Measurements from ENCODE around the gene HPDL. TPM values are rescaled to one million over a fixed set of nuclear protein-coding genes. Genes with fewer than 3 reads are reported as not detected.

The HPDL gene
- total RNA-seq, 2 donors from 2014 or later: 7.8 to 10.1 TPM

GRCh38 chr1:45364294-45364693, 37.6 kb downstream of the HPDL start:
- no peak for TF ChIP-seq CTCF (conservative IDR thresholded peaks at IDR 0.05)
- H3K4me1 Mint-ChIP-seq: peaks cover 15% of the 10 kb centered on the region

GRCh38 chr1:45365051-45365450, 38.4 kb downstream of the HPDL start:
- H3K4me1 Mint-ChIP-seq: peaks cover 13% of the 10 kb centered on the region
- H3K27me3 Mint-ChIP-seq (ENCODE audit: insufficient read depth): no peaks in the 10 kb centered on the region
- Histone ChIP-seq H3K4me1 (ENCODE audit: control insufficient read depth, insufficient read depth, low read length) (no peaks in the 10 kb centered on the region), H3K36me3 (ENCODE audit: control insufficient read depth, insufficient read depth, low read length) (no peaks in the 10 kb centered on the region), H3K27me3 (ENCODE audit: control insufficient read depth, insufficient read depth, low read length, poor library complexity, severe bottlenecking) (no peaks in the 10 kb centered on the region), H3K4me3 (ENCODE audit: low read length) (no peak overlapping the region), H3K9ac (ENCODE audit: extremely low read depth, low read length, poor library complexity, severe bottlenecking) (no peak overlapping the region), H3K9me3 (ENCODE audit: control insufficient read depth, low read length) (peaks cover 5% of the 10 kb centered on the region), H3K27ac (ENCODE audit: low read depth, low read length) (no peak overlapping the region)
- WGBS, 2 experiments (ENCODE audit: insufficient coverage in 1 of 2, insufficient read length in 1 of 2): 92 to 93% methylated on average over 5 to 6 of the region's 6 CpGs
- no peak for DNase-seq
- TF ChIP-seq CTCF (conservative IDR thresholded peaks at IDR 0.05): no peak
- H3K36me3 Mint-ChIP-seq (ENCODE audit: low read depth): no peaks in the 10 kb centered on the region
- H3K4me3 Mint-ChIP-seq: no peak overlapping the region
- H3K27ac Mint-ChIP-seq: no peak overlapping the region
- H3K9me3 Mint-ChIP-seq: no peaks in the 10 kb centered on the region

More at GRCh38 chr1:45364294-45364693, 37.6 kb downstream of the HPDL start:
- Mint-ChIP-seq H3K36me3 (ENCODE audit: low read depth) (no peaks in the 10 kb centered on the region), H3K4me3 (no peak overlapping the region), H3K27ac (no peak overlapping the region), H3K27me3 (ENCODE audit: insufficient read depth) (no peaks in the 10 kb centered on the region), H3K9me3 (no peaks in the 10 kb centered on the region)
- H3K9ac ChIP-seq (ENCODE audit: extremely low read depth, low read length, poor library complexity, severe bottlenecking): no peak overlapping the region
- no peaks in the 10 kb centered on the region for H3K36me3 ChIP-seq (ENCODE audit: control insufficient read depth, insufficient read depth, low read length)
- H3K4me1 ChIP-seq (ENCODE audit: control insufficient read depth, insufficient read depth, low read length): no peaks in the 10 kb centered on the region
- no peak overlapping the region for H3K27ac ChIP-seq (ENCODE audit: low read depth, low read length)
- no peak overlapping the region for H3K4me3 ChIP-seq (ENCODE audit: low read length)
- peaks cover 5% of the 10 kb centered on the region for H3K9me3 ChIP-seq (ENCODE audit: control insufficient read depth, low read length)
- DNase-seq: no peak
- WGBS, 2 experiments (ENCODE audit: insufficient coverage in 1 of 2, insufficient read length in 1 of 2): 95 to 100% methylated on average over 2 of the region's 2 CpGs
- H3K27me3 ChIP-seq (ENCODE audit: control insufficient read depth, insufficient read depth, low read length, poor library complexity, severe bottlenecking): no peaks in the 10 kb centered on the region

GRCh38 chr1:45370575-45370974, 43.9 kb downstream of the HPDL start:
- Histone ChIP-seq H3K27me3 (ENCODE audit: control insufficient read depth, insufficient read depth, low read length, poor library complexity, severe bottlenecking) (peaks cover 5% of the 10 kb centered on the region), H3K9ac (ENCODE audit: extremely low read depth, low read length, poor library complexity, severe bottlenecking) (no peak overlapping the region), H3K4me3 (ENCODE audit: low read length) (no peak overlapping the region), H3K4me1 (ENCODE audit: control insufficient read depth, insufficient read depth, low read length) (no peaks in the 10 kb centered on the region), H3K9me3 (ENCODE audit: control insufficient read depth, low read length) (no peaks in the 10 kb centered on the region), H3K36me3 (ENCODE audit: control insufficient read depth, insufficient read depth, low read length) (no peaks in the 10 kb centered on the region), H3K27ac (ENCODE audit: low read depth, low read length) (no peak overlapping the region)
- no peaks in the 10 kb centered on the region for H3K27me3 Mint-ChIP-seq (ENCODE audit: insufficient read depth)
- TF ChIP-seq CTCF (conservative IDR thresholded peaks at IDR 0.05): no peak
- no peaks in the 10 kb centered on the region for H3K9me3 Mint-ChIP-seq
- no peaks in the 10 kb centered on the region for H3K36me3 Mint-ChIP-seq (ENCODE audit: low read depth)
- no peak overlapping the region for H3K27ac Mint-ChIP-seq
- H3K4me3 Mint-ChIP-seq: no peak overlapping the region
- DNase-seq: no peak
- H3K4me1 Mint-ChIP-seq: peaks cover 7% of the 10 kb centered on the region

Measured in endodermal cell (in vitro differentiated cells).